Stimulated activated effector memory CD8-positive, alpha-beta T cell treated with anti-CD3 and anti-CD28 coated beads, Interleukin-12 subunit alpha, Interleukin-12 subunit beta, amount 100 ng/mL, for 72 hours (primary cell): ENCODE data around the gene ARHGAP26.

Source experiments
- ATAC-seq: fragments of 150-1000 bp; cut with Tn5 transposase; 2 replicates; pipeline ENCODE4 v1.10.0; 2021
- DNase-seq, 2 donors: peaks; one replicate each; pipeline ENCODE4 v3.0.0; 2021 to 2022; ENCODE audit warnings: low spot score in 2 of 2
- H3K27ac Mint-ChIP-seq: one replicate; pipeline ENCODE4 v1.8.0; 2022; ENCODE audit warnings: mild to moderate bottlenecking, mixed read lengths
- H3K36me3 Mint-ChIP-seq: one replicate; pipeline ENCODE4 v1.8.0; 2022; ENCODE audit warnings: mild to moderate bottlenecking, mixed read lengths
- H3K4me1 Mint-ChIP-seq: one replicate; pipeline ENCODE4 v1.8.0; 2022; ENCODE audit warnings: mixed read lengths
- H3K4me3 Mint-ChIP-seq: one replicate; pipeline ENCODE4 v1.8.0; 2022; ENCODE audit warnings: mild to moderate bottlenecking, mixed read lengths
- H3K9me3 Mint-ChIP-seq: one replicate; pipeline ENCODE4 v1.8.0; 2022; ENCODE audit warnings: mixed read lengths

ARHGAP26 gene

DNA sequence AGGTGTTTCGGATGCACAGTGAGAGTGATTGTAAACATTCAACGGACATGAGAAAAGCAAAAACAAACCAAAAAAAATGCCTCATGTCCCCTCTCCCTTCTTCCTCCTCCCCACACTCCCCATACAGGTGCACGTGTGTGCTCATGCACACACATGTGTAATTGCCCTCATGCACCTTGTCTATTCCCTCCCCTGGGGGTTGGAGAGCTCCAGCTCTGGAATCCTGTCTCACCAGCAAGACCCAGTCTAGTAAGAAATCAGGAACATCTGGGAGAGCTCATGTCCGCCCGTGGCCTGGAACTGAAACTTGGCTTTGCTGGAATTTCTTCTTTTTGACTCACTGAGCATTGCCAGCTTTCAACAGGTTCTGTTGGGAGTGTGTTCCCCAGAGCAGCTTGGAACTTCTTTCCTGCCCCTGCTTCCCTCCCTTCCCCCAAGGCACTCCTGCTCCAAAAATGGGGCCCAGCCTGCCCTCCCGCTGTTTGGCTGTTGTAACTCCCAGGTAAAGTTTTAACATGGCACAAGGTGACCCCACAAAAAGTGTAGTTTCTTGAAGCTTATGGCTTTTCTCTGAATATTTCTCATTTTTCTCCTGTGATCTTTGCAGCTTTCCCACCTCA, 443.2 kb downstream of the ARHGAP26 start:
- peak overlapping the region; percentile 50 for H3K4me3 Mint-ChIP-seq
- H3K36me3 Mint-ChIP-seq, result peaks cover 33% of the 10 kb centered on the region
- DNase-seq, result no peak
- no peak for ATAC-seq
- H3K27ac Mint-ChIP-seq, result peak overlapping the region; percentile 79
- peaks cover 59% of the 10 kb centered on the region for H3K4me1 Mint-ChIP-seq
- H3K9me3 Mint-ChIP-seq, result no peaks in the 10 kb centered on the region

DNA sequence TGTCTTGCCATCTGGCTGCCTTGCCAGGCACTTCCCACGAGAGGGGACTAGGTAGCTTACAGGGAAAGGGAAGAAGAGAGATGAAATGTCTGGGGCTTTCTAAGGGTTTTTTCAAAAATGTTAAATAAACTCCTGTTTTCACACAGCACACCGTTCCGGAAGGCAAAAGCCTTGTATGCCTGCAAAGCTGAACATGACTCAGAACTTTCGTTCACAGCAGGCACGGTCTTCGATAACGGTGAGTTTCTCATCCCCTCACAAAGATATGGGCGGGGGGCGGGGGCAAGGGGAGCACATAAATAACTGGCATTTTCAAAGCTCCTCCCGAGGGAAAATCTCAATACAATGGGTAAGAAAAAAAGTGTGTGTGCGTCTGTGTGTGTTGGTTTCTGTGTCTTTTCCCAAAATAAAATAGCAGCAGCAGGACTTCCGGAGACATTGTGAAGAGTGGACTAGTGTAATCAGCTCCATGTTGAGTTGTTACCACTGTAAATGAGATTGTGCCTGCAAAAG, 443.7 kb downstream of the ARHGAP26 start:
- Mint-ChIP-seq H3K27ac (peak overlapping the region; percentile 79), H3K9me3 (no peaks in the 10 kb centered on the region), H3K36me3 (peaks cover 33% of the 10 kb centered on the region), H3K4me3 (peak overlapping the region; percentile 50), H3K4me1 (peaks cover 63% of the 10 kb centered on the region)
- no peak for DNase-seq
- ATAC-seq, result peak; percentile 70

DNA sequence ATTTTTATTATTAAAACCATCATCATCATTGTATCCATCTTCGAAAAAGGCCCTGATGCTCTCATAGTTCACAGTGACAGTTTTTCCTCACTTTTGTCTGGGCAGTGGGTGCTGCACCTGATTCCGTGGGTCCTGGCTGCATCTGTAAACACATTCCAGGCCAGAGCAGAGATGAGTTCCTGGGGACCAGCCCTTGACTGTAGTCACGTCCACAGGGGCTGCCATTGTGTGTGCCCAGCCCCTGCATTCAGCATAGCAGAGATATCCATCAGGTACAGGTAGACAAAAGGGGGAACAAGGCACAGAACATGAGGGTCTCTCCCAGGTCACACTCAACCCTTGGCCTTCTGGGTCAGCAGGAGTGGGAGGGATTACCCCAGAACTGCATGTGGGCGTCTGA, 444.3 kb downstream of the ARHGAP26 start:
- Mint-ChIP-seq H3K4me1 (peaks cover 68% of the 10 kb centered on the region), H3K27ac (peak overlapping the region; percentile 79), H3K9me3 (no peaks in the 10 kb centered on the region), H3K36me3 (peaks cover 33% of the 10 kb centered on the region), H3K4me3 (peak overlapping the region; percentile 50)
- no peak for DNase-seq
- no peak for ATAC-seq

DNA sequence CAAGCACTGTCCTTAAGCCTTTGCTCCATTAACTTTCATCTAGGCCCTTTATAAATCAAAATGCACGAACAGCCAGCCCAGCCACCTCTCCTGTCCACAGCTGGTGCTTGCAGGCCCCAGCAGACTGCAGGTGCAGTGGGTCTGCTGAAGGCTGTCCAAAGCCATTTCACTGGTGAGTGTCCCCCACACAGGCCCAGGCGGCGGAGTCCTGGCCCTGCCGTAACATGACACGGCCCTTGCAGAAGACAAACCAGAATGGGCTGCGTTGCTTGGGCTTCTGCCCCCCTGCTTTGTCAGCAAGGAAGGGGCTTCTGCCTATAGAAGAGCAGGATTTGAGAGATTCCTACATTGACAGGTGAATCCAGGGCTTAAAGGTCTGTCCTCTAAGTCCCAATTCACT, 444.7 kb downstream of the ARHGAP26 start:
- H3K9me3 Mint-ChIP-seq, result no peaks in the 10 kb centered on the region
- H3K36me3 Mint-ChIP-seq, result peaks cover 32% of the 10 kb centered on the region
- peak overlapping the region; percentile 32 for H3K27ac Mint-ChIP-seq
- H3K4me3 Mint-ChIP-seq, result no peak overlapping the region
- peaks cover 73% of the 10 kb centered on the region for H3K4me1 Mint-ChIP-seq
- ATAC-seq, result no peak
- DNase-seq, result no peak

DNA sequence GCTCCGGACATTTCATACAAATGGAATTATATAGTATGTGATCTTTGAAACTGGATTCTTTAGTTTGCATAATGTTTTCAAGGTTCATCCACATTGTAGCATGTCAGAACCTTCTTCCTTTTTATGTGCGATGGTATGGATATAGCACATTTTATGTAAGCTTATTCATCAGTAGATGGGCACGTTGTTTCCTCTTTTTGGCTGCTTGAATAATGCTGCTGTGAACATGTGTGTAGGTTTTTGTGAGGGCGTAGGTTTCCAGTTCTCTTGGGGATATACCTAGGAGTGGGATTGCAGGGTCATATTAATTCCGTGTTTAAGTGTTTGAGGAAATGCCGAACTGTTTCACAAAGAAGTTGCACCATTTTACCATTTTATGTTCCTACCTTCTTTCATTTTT, 445.5 kb downstream of the ARHGAP26 start:
- H3K36me3 Mint-ChIP-seq, result peaks cover 28% of the 10 kb centered on the region
- DNase-seq (no peak), ATAC-seq (no peak)
- peaks cover 74% of the 10 kb centered on the region for H3K4me1 Mint-ChIP-seq
- H3K27ac Mint-ChIP-seq, result no peak overlapping the region
- H3K9me3 Mint-ChIP-seq, result no peaks in the 10 kb centered on the region
- no peak overlapping the region for H3K4me3 Mint-ChIP-seq

DNA sequence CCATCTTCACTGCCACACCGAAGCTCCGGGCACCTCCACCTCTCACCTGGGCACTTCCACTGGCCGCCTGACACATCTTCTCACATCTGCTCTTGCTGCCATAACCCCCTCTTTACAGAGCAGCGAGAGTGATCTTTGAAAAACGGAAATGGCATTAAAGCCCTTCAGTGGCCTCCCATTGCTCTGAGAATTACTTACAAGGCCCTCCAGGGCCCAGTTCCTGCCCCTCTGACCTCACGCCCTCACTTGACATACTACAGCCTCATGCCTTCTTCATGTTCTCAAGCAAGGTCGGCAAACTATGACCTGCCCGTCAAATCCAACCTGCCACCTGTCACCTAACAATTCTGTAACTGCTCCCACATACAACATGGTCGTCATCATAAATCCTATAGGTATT, 446.0 kb downstream of the ARHGAP26 start:
- Mint-ChIP-seq H3K4me1 (peaks cover 79% of the 10 kb centered on the region), H3K9me3 (no peaks in the 10 kb centered on the region), H3K36me3 (peaks cover 28% of the 10 kb centered on the region), H3K27ac (peak overlapping the region; percentile 89), H3K4me3 (no peak overlapping the region)
- DNase-seq (no peak), ATAC-seq (no peak)

DNA sequence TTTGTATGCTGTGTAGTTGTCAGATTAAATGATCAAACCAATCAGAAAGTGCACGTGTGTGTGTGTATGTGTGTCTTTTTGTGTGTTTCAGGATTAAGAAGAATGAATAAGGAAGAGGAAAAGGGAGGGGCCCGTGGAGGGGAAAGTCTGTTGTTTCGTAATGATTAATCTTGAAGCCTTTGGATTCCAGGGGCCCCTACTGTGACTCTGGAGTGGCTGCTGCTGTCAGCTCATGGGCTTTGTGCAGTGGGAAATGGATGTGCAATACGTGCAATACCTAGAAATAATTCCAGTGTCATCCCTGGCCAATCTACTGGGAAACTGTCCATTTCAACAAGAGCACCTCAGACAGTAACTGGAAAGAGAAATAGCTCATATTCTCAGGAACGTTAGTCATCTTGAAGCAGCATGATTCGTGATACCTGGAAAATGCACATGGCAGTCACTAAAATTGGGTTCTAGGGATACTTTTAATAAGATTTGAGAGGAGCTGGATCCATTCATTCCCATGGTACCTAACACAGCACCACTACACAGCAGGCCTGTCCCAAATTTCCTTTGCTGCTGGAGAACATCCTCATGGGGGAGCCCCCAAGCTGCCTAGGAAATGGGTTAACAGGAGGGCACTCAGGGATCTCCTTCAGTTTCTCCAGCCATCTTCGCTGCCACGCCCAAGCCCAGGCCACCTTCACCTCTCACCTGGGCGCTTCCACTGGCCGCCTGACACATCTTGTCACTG, 447.1 kb downstream of the ARHGAP26 start:
- ATAC-seq (peak; percentile 56), DNase-seq (no peak)
- peak overlapping the region; percentile 89 for H3K27ac Mint-ChIP-seq
- peak overlapping the region; percentile 50 for H3K4me3 Mint-ChIP-seq
- no peaks in the 10 kb centered on the region for H3K9me3 Mint-ChIP-seq
- peaks cover 89% of the 10 kb centered on the region for H3K4me1 Mint-ChIP-seq
- H3K36me3 Mint-ChIP-seq, result peaks cover 30% of the 10 kb centered on the region

DNA sequence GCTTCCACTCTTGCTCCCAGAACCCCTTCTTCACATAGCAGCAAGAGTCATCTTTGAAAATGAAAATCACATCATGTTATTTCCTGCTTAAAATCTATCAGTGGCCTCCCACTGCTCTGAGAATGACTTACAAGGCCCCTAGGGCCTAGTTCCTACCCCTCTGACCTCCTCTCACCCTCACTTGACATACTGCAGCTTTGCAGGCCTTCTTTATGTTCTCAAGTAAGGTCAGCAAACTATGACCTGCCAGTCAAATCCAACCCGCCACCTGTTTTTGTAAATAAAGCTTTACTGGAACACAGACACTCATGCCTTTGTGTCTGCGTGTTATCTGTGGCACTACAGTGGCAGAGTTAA, 447.6 kb downstream of the ARHGAP26 start:
- Mint-ChIP-seq H3K4me3 (peak overlapping the region; percentile 50), H3K36me3 (peaks cover 33% of the 10 kb centered on the region), H3K4me1 (peaks cover 95% of the 10 kb centered on the region), H3K27ac (peak overlapping the region; percentile 89), H3K9me3 (no peaks in the 10 kb centered on the region)
- ATAC-seq (peak; percentile 79), DNase-seq (peak in 1 of 2 donors; percentile 67)

DNA sequence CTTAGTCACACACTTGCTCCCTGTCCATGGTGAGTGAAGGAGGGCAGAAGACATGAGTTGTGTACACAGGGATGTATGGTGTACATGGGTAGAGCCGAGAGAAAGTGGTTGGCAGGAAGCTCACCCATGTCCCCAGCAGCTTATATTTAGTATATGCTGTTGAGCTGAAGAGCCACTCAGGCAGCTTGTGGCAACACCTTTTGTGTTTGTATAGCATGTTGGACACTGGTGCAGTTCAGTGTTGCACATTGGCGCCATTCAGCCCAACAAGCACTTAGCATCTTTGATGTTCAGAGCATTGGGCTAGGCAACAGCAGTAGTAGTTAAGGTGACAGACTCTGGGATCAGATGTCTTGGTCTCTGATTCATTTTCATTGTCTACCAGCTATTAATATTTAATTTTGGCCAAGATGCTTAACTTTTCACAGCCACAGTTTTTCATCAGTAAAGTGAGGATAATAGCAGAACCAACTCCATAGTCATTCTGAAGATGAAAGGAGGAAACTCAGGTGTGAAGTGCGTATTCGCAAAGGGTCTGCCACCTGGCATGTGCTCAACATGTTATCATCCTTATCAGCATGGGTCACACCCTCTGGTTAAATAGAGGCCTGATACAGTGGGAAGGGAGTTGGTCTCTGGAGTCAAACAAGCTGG, 448.5 kb downstream of the ARHGAP26 start:
- Mint-ChIP-seq H3K9me3 (no peaks in the 10 kb centered on the region), H3K36me3 (peaks cover 32% of the 10 kb centered on the region), H3K4me1 (peaks cover 97% of the 10 kb centered on the region), H3K27ac (peak overlapping the region; percentile 89), H3K4me3 (no peak overlapping the region)
- DNase-seq (no peak), ATAC-seq (no peak)

DNA sequence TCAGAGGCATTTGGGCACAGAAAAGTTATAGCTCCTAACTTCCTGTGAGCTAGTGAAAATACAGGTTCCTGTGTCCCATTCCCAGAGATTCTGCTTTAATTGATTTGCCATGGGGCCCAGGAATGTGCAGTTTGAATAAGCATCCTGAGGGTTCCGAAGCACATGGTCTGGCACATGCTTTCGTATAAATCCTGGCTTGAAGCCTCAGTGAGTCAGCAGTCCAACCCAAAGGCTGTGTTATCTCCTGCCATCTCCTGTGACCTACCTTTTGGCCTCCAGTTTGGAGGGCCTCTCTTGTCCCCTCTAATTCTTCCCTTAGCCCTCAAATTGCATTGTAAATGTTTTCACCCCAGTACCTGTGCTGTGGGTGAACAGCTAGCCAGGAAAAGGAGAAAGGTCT, 449.5 kb downstream of the ARHGAP26 start:
- Mint-ChIP-seq H3K27ac (peak overlapping the region; percentile 43), H3K9me3 (no peaks in the 10 kb centered on the region), H3K4me1 (peaks cover 94% of the 10 kb centered on the region), H3K36me3 (peaks cover 22% of the 10 kb centered on the region), H3K4me3 (no peak overlapping the region)
- DNase-seq (no peak), ATAC-seq (no peak)

DNA sequence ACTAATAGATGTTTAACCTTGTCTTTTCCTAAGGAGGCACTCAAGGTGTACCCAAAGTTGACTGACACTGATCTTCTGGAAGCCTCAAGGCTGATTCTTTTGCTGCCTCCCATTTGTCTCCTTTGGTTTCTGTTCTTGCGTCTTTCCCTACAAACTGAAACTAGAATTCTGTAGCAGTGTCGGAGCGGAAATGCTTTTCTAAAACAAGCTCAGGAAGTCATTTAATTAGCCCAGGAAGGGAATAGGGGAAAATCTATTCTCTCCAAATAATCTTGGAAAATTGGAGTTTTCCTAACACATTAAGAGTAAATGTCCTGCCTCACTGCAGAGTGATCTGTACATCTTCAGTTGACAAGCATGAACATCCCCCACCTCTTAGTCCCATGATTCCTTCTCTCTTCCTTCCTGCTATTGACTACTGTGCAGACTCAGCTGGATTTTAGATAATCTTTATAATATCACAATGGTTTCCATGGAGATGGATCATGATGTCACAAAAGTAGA, 450.6 kb downstream of the ARHGAP26 start:
- Mint-ChIP-seq H3K9me3 (no peaks in the 10 kb centered on the region), H3K27ac (peak overlapping the region; percentile 93), H3K4me1 (peaks cover 85% of the 10 kb centered on the region), H3K36me3 (peaks cover 19% of the 10 kb centered on the region), H3K4me3 (peak overlapping the region; percentile 5)
- ATAC-seq (no peak), DNase-seq (no peak)

DNA sequence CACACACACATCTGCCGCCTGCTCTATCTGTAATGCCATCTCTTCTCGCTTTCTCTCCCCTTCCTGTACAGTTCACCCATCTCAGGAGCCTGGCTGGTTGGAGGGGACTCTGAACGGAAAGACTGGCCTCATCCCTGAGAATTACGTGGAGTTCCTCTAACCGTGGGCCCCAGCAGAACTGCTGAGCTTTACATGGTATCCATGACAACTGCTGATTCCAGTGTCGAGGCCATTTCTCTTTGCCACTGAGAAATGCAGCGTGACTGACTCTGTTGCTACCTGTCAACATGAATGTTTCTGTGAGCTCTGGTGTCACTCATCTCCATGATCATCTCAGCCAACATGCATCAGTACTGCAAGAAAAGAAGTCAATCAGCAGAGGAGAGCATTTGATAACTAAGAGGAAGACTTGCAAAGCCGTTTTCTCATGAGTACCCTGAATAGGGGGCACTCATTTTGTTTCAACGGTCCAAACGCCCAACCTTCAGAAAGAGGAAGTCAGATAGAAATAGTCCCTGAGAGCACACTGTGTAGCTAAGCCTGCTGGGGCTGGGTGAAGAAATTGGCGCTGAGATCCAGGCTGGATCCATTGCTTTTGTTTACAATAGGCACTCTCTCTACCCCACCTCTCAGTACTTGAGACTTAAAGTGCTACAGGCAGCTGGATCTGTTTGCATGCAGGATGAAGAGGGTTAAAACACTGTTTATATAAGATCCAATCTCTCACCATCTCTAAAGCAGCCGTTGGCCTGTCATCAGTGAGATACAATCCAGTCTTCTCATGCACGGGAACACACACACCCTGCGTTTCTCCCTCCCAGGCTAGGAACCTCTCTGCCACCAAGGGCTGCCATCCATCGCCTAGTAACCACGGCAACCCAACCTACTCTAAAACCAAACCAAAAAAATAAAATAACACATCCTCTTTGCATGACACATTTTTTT, 452.4 kb downstream of the ARHGAP26 start:
- peak; percentile 77 for ATAC-seq
- Mint-ChIP-seq H3K9me3 (no peaks in the 10 kb centered on the region), H3K4me3 (peak overlapping the region; percentile 59), H3K27ac (peak overlapping the region; percentile 93), H3K36me3 (peaks cover 13% of the 10 kb centered on the region), H3K4me1 (peaks cover 67% of the 10 kb centered on the region)
- peak in 1 of 2 donors; percentile 69 for DNase-seq

DNA sequence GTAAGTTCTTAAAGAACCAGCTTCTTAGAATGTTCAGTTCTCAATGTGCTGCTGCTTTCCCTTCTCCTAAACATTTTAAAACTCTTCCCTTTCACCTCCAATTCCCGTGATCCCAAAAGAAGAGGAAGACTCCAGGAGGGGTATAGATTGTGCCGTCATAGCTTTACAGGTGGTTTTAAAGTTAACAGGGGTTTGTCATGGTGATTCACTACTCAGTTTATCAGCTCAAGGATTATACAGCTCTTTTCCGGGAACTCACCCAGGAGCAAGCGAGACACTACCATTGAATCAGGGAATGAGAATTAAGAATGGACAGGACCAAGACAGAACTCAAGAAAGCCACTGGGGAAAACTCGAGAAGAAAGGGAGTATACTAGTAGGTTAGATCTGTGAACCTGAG, 454.5 kb downstream of the ARHGAP26 start:
- Mint-ChIP-seq H3K36me3 (peaks cover 13% of the 10 kb centered on the region), H3K4me3 (no peak overlapping the region), H3K27ac (peak overlapping the region; percentile 93), H3K4me1 (peaks cover 59% of the 10 kb centered on the region), H3K9me3 (no peaks in the 10 kb centered on the region)
- DNase-seq (no peak), ATAC-seq (no peak)

DNA sequence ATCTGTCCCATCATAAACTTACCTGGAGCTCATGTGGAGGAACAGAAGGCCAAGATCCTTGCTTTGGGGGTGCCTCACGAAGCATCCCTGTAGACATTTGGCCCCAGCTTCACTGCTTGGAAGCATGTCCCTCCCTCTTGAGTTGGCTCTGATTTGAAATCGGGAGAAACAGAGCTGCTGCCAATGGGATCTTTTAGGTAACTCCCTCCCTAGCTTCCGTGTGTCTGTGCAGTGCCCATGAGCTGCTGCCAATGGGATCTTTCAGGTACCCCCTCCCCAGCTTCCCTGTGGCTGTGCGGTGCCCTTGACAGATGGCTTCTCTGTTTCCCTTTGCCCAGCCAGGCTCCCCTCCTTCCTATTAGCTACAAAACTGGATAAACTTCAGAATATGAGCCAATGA, 455.3 kb downstream of the ARHGAP26 start:
- H3K4me3 Mint-ChIP-seq, result no peak overlapping the region
- H3K4me1 Mint-ChIP-seq, result peaks cover 59% of the 10 kb centered on the region
- H3K9me3 Mint-ChIP-seq, result no peaks in the 10 kb centered on the region
- DNase-seq (no peak), ATAC-seq (no peak)
- H3K36me3 Mint-ChIP-seq, result peaks cover 13% of the 10 kb centered on the region
- H3K27ac Mint-ChIP-seq, result peak overlapping the region; percentile 71

DNA sequence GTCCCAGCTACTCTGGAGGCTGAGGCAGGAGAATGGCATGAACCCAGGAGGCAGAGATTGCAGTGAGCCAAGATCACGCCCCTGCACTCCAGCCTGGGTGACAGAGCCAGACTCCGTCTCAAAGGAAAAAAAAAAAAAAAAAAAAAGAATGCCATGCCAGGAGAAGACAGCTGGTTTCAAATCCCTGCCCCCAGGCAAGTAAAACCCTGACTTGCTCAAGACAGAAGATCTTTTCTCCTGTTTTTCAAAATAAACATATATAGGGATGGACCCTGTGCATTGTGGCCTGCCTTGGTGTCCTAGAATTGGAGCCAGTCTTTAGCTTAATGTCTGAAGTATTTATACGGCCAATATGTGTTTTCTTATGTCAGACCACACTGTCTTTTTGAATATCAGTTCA, 456.2 kb downstream of the ARHGAP26 start:
- no peak overlapping the region for H3K27ac Mint-ChIP-seq

More for the DNA sequence above, 456.2 kb downstream of the ARHGAP26 start:
- no peak for DNase-seq
- Mint-ChIP-seq H3K36me3 (peaks cover 13% of the 10 kb centered on the region), H3K4me3 (no peak overlapping the region), H3K4me1 (peaks cover 59% of the 10 kb centered on the region), H3K9me3 (no peaks in the 10 kb centered on the region)
- no peak for ATAC-seq
